NK-92 (cell line): ENCODE data around the gene DISC1.
"Not testable (repeated sequence)": the region's sequence is repeated elsewhere in the genome, so short reads cannot be mapped to it uniquely, and the experiment has no call there.

Source experiments
- DNase-seq: peaks from one replicate; lab custom pipeline; 2025; ENCODE audit not compliant: unreplicated experiment; lab: John Stamatoyannopoulos, UW

DISC1 gene

DNA sequence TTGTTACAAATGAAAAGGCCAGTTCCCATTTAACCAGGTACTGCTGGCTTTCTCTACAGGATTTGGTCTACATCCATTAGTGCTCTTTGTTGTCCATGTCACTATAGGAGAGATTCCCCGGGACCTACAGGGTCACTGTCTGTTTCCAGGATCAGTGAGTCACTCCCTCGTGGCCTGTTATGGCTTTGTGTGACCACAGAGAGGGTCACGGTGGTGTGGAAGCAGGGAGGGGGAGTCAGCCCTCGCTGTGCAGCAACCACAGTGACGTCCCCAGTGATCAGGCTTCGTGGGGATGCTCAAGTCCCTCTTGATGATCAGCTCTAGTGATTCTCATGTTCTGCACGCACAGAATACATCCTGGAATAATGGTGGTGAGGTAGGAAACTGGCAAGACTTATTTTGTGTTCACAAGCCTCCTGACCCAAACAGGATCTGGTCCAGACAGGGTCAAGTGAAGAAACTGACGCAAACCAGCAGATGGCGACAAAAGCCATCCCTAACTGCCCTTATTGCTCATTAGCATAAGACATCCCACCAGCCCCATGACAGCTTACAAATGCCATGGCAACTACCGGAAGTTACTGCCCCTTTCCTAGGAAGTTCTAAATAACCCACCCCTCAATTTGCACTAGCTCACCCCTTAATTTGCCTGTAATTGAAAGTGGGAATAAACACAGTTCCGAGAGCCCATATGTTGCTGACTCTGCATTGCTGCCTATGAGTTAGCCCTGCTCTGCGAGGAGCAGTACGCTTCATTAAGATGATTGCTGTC, 98.5 kb downstream of the DISC1 start:
- no peak for DNase-seq

GRCh38 chr1:231727171-231727570, 100.6 kb downstream of the DISC1 start:
- DNase-seq = no peak

GRCh38 chr1:231728987-231729386, 102.4 kb downstream of the DISC1 start:
- not testable (repeated sequence) for DNase-seq

GRCh38 chr1:231729544-231729943, 103.0 kb downstream of the DISC1 start:
- no peak for DNase-seq

DNA sequence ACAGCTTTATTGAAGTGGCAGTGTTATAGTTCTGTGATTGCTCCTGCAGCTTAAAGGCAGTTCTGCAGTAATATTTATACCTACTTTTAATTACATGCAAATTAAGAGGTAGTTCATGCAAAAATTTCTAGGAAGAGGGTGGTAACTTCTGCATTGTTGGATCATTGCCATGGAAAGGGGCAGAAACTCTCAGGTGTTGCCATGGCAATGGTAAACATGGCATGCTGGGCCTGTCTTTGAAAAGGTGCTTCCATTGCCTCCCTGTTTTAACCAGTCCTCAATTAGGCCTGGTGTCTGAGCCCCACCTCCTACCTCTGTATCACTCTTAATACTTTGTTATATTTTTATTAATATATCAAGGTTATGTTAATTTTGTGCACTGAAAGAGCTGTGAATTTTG, 104.7 kb downstream of the DISC1 start:
- DNase-seq = no peak

DNA sequence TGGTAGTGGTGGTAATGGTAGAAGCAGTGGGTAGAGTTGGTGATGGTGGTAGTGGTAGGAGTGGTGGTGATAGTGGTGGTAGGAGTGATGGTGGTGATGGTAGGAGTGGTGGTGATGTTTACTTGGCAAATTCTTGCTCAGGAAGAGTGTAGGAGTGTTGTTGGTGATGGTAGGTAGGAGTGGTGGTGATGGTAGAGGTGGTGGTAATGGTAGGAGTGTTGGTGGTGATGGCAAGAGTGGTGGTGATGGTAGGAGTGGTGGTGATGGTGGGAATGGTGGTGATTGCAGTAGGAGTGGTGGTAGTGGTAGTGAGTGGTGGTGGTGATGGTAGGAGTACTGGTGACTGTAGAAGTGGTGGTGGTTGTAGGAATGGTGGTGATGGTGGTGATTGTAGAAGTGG, 106.5 kb downstream of the DISC1 start:
- DNase-seq = no peak

- no peak for DNase-seq
These were observed 107.1 kb downstream of the DISC1 start for GRCh38 chr1:231733672-231734071.

GRCh38 chr1:231734417-231734816, 107.8 kb downstream of the DISC1 start:
- no peak for DNase-seq

DNA sequence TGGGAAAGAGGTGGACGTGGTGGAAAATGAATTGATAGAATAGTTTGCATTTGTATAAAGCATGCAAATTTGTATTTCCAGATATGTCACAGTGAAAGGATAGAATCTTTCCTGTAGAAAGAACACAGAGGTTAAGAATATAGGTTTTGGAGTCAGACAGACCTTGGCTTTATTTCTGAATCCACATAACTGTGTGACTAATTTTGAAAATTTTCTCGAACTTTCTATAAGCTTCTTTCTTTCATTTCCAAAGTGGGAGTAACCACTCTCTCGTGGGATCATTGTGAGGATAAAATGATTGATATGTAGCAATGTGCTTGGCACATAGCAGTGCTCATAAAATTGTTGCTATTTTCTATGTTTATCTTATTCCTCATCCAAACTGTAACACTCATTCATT, 108.8 kb downstream of the DISC1 start:
- DNase-seq = no peak

- DNase-seq = no peak
These were observed 109.4 kb downstream of the DISC1 start for GRCh38 chr1:231735941-231736340.

- no peak for DNase-seq
These were observed 109.9 kb downstream of the DISC1 start for GRCh38 chr1:231736464-231736863.

- DNase-seq = no peak
These were observed 112.0 kb downstream of the DISC1 start for GRCh38 chr1:231738554-231738953.

- no peak for DNase-seq
These were observed 117.4 kb downstream of the DISC1 start for GRCh38 chr1:231743966-231744365.

DNA sequence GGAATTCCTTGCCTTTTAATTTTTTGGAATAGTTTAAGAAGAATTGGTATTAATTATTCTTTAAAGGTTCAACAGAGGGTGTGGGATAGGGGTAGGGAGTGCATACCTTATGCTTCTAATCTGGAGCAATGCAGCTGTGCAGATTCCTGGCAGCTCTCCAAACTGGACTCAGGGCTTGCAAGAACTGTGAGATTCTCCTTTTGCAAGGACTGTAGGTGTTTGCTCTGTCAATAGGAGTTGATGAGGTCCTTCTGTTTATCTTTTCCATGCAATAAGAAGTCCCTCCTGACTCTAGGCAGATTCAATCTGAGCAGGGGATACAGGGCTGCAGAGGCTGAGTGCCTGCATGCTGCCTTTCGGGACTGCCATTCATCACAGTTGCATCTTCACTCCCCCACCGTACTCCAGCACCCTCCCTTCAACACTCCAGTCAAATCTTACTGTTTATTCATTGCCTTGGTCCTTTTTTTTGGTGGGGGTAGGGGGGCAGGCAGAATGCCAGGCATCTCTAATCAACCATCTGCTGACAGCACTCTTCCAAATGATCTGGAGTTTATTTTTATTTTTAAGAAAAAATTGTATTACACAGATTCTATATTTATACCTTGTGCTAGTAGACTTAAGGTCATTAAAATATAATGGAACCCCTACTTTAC, 122.3 kb downstream of the DISC1 start:
- DNase-seq = no peak

- DNase-seq = no peak
These were observed 123.7 kb downstream of the DISC1 start for GRCh38 chr1:231750296-231750695.

GRCh38 chr1:231750818-231751362, 124.3 kb downstream of the DISC1 start:
- no peak for DNase-seq

DNA sequence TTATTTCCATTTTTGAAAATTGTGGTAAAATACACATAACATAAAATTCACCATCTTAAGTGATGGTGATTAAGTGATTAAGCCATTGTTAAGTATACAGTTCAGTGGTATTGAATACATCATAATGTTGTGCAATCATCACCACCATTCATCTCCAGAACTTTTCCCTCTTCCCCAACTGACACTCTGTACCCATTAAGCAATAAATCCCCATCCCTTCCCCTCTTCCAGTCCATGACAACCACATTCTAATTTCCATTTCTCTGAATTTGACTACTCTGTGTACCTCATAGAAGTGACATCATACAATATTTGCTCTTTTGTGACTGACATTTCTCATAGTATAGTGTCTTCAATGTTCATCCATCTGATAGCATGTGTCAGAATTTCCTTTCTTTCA, 124.8 kb downstream of the DISC1 start:
- DNase-seq = no peak

- DNase-seq = no peak
These were observed 126.7 kb downstream of the DISC1 start for GRCh38 chr1:231753313-231753712.

- no peak for DNase-seq
These were observed 130.5 kb downstream of the DISC1 start for GRCh38 chr1:231757101-231757404.

DNA sequence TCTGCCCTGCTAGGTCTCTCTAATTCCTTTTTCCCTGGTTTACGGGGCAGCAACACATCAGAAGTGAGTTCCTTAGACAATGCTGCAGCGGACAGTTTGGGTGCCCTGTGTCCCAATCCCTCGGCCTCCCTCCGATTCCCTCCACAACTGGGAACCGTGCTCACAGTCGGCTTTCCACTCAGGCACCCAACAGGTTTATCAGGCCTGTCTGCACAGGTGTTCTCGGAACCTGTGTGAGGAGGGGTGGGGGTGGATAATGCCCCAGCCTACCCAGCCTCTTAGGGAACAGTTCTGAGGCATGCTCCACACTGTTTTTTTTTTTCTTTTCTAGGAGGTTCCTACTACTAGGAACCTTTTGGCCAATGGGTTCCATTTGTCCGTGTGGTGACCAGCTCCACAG, 131.2 kb downstream of the DISC1 start:
- no peak for DNase-seq

GRCh38 chr1:231761252-231761651, 134.7 kb downstream of the DISC1 start:
- DNase-seq = no peak

DNA sequence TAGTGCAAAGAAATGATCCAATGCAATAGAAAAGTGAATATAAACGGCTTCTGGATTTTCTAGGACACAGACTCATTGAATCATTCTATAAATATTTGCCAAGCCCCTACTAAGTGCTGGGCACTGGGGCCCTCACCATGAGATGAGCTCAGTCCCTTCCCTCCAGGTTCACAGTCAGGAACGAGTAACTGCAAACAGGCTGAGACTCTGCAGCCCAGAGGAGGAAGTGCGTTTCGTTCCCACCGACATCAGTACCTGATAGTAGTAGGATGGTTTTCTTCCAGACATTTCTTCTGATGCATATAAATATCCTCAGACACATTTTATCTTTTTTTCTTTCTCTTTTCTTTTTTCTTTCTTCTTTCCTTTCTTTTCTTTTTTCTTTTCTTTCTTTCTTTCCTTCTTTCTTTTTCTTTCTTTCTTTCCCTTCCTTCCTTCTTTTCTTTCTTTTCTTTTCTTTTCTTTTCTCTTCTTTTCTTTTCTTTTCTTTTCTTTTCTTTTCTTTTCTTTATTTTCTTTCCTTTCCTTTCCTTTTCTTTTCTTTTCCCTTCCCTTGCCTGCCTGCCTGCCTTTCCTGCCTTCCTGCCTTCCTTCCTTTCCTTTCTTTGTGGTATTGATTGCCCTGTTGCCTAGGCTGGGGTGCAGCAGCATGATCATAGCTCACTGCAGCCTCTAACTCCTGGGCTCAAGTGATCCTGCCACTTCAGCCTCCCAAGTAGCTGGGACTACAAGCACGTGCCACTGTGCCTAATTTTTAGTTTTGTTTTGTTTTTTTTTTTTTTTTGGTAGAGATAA, 135.4 kb downstream of the DISC1 start:
- no peak for DNase-seq
